NCI-H524 (cell line): ENCODE results near the gene GORAB.
A peak's percentile ranks its signal among the peaks of the same experiment; 100 is the strongest.

ENCODE experiments used
- DNase-seq, 2 experiments: peaks; one replicate each; lab custom pipeline; 2025; lab: John Stamatoyannopoulos, UW

The GORAB gene

GRCh38 chr1:170531758-170532657 lies at the start of gene GORAB:
Gene GORAB, plus strand, starts transcription at chr1:170532166. Its CDS starts 58 bp downstream, at chr1:170532224.
- peak; percentile 78 to 89 for DNase-seq

- no peak for DNase-seq
Observed at GRCh38 chr1:170483051-170483450, 48.9 kb upstream of the GORAB start.

GRCh38 chr1:170487503-170487902 lies 44.5 kb upstream of the GORAB start:
- no peak for DNase-seq

- DNase-seq: no peak
Observed at GRCh38 chr1:170491291-170491690, 40.7 kb upstream of the GORAB start.

- no peak for DNase-seq
Observed at GRCh38 chr1:170494369-170494768, 37.6 kb upstream of the GORAB start.

GRCh38 chr1:170495006-170495405 lies 37.0 kb upstream of the GORAB start:
- no peak for DNase-seq

- no peak for DNase-seq
Observed at GRCh38 chr1:170498876-170499275, 33.1 kb upstream of the GORAB start.

GRCh38 chr1:170503665-170504064 lies 28.3 kb upstream of the GORAB start:
- no peak for DNase-seq

GRCh38 chr1:170510163-170510562 lies 21.8 kb upstream of the GORAB start:
- no peak for DNase-seq

- DNase-seq: peak in 1 of 2 experiments; percentile 5
Observed at GRCh38 chr1:170511038-170511437, 20.9 kb upstream of the GORAB start.

- peak in 1 of 2 experiments; percentile 13 for DNase-seq
Observed at GRCh38 chr1:170513138-170513537, 18.8 kb upstream of the GORAB start.

- DNase-seq: no peak
Observed at GRCh38 chr1:170518185-170518834, 13.7 kb upstream of the GORAB start.

GRCh38 chr1:170518965-170519364 lies 13.0 kb upstream of the GORAB start:
- DNase-seq: no peak

GRCh38 chr1:170520601-170521000 lies 11.4 kb upstream of the GORAB start:
- DNase-seq: no peak

GRCh38 chr1:170521818-170522217 lies 10.1 kb upstream of the GORAB start:
- no peak for DNase-seq

- peak in 1 of 2 experiments; percentile 2 for DNase-seq
Observed at GRCh38 chr1:170530972-170531757, 801 bp upstream of the GORAB start.

- no peak for DNase-seq
Observed at GRCh38 chr1:170533298-170533697, 1.3 kb downstream of the GORAB start.

GRCh38 chr1:170534626-170535147 lies 2.7 kb downstream of the GORAB start:
- DNase-seq: no peak

GRCh38 chr1:170535418-170535817 lies 3.5 kb downstream of the GORAB start:
- no peak for DNase-seq

GRCh38 chr1:170536924-170537551 lies 5.1 kb downstream of the GORAB start:
- DNase-seq: no peak

- no peak for DNase-seq
Observed at GRCh38 chr1:170537798-170538503, 6.0 kb downstream of the GORAB start.
